Testis (tissue), 3 donors: Measurements from ENCODE around the gene PRPH2. TPM values are rescaled to one million over a fixed set of nuclear protein-coding genes. Genes with fewer than 3 reads are reported as not detected.
A peak's percentile ranks its signal among the peaks of the same experiment; 100 is the strongest.

Source experiments
- DNase-seq: peaks from one replicate; pipeline ENCODE4 v3.0.0-alpha.2; 2019
- H3K27ac ChIP-seq, 2 donors: fragments of 200-600 bp; sonication (generic); one replicate each; pipeline ENCODE4 v1.5.1; 2019
- H3K27me3 ChIP-seq: fragments of 200-600 bp; sonication (generic); one replicate; pipeline ENCODE4 v1.5.1; 2019
- H3K36me3 ChIP-seq: fragments of 200-600 bp; sonication (generic); one replicate; pipeline ENCODE4 v1.5.1; 2017; ENCODE audit warnings: low read depth; ENCODE audit errors: missing control alignments
- H3K4me1 ChIP-seq: fragments of 200-600 bp; sonication (generic); one replicate; pipeline ENCODE4 v1.5.1; 2019
- H3K4me3 ChIP-seq, 2 donors: fragments of 200-600 bp; sonication (generic); one replicate each; pipeline ENCODE4 v1.5.1; 2017 to 2019
- H3K9me3 ChIP-seq: fragments of 200-600 bp; sonication (generic); one replicate; pipeline ENCODE4 v1.5.1; 2017
- CTCF ChIP-seq, 3 experiments: fragments of 450-650 bp in 2 of 3; fragments of 200-600 bp in 1 of 3; sonication (generic) in 1 of 3; IDR thresholded peaks; one replicate each; pipeline ENCODE4 v1.5.1; 2016 to 2019; ENCODE audit warnings: antibody characterized with exemption in 3 of 3, mild to moderate bottlenecking in 2 of 3, moderate library complexity in 1 of 3
- POLR2A ChIP-seq: fragments of 450-650 bp; IDR thresholded peaks from one replicate; pipeline ENCODE4 v1.6.1; 2017; ENCODE audit warnings: antibody characterized with exemption, mild to moderate bottlenecking, moderate library complexity
- WGBS, 2 donors: methylation state at CpG; one replicate each; pipeline ENCODE4 v1.1.5; 2018; 5-methylcytosine and 5-hydroxymethylcytosine counted together
- intact Hi-C: fragments of 100-400 bp; cut with DNase I; formaldehyde crosslinking; loops from one replicate; pipeline ENCODE4 v1.15.1; 2023; ENCODE audit warnings: low total_unique reads
- polyA plus RNA-seq: library from polyadenylated mRNA; stranded (reverse); fragments of 350-450 nt; fragmentation: Illumina TruSeq; extraction: RNeasy Lipid Tissue Mini Kit (QIAGEN cat#74804); gene quantifications from one replicate; pipeline ENCODE4 v1.2.3, GENCODE V29; 2014; ENCODE audit warnings: low read depth, low replicate concordance; ENCODE audit not compliant: insufficient read depth
- small RNA-seq, 2 donors: library from RNA; depleted of rRNA; stranded (forward); fragments of <200 nt; gene quantifications; one replicate each; pipeline ENCODE3, GENCODE V24; 2016
- total RNA-seq, 2 donors: library from RNA; depleted of rRNA; stranded (reverse); fragments of >200 nt; gene quantifications; one replicate each; pipeline ENCODE4 v1.2.3, GENCODE V29; 2016

Gene PRPH2
- total and polyA plus RNA-seq, 3 donors from 2014 or later: 5.4 to 6.6 (median 6.0) TPM

GRCh38 chr6:42661540-42662153 lies 60.8 kb downstream of the PRPH2 start:
- Histone ChIP-seq H3K27me3 (no peaks in the 10 kb centered on the region), H3K4me1 (peaks cover 2% of the 10 kb centered on the region), H3K4me3 (no peak overlapping the region), H3K9me3 (no peaks in the 10 kb centered on the region), H3K36me3 (no peaks in the 10 kb centered on the region), H3K27ac (no peak overlapping the region)
- peak; percentile 91 for DNase-seq
- 6% methylated on average over 5 of the region's 5 CpGs for WGBS, 2 donors
- intact Hi-C loops: loop anchor here (10.0 kb wide), 2 partner anchors 63 to 213 kb away; partner anchors contain the start of genes PRPH2 and RPL7L1
- TF ChIP-seq CTCF (IDR thresholded peaks at IDR 0.05): peak; percentile 86 to 97 (median 87)
- no peak for TF ChIP-seq POLR2A

- Histone ChIP-seq H3K4me1 (peaks cover 2% of the 10 kb centered on the region), H3K4me3 (no peak overlapping the region), H3K27ac (no peak overlapping the region), H3K36me3 (no peaks in the 10 kb centered on the region), H3K27me3 (no peaks in the 10 kb centered on the region), H3K9me3 (no peaks in the 10 kb centered on the region)
- TF ChIP-seq POLR2A (no peak), CTCF (IDR thresholded peaks at IDR 0.05) (no peak)
- DNase-seq: no peak
- intact Hi-C loops: loop anchor here (10.0 kb wide), 2 partner anchors 65 to 215 kb away; partner anchors contain the start of genes PRPH2 and RPL7L1
- WGBS, 2 donors: 33 to 56% methylated on average over 1 of the region's 1 CpG
Measured at GRCh38 chr6:42659806-42660205, 62.6 kb downstream of the PRPH2 start.

- intact Hi-C loops: no loop called here
- H3K4me3 ChIP-seq: no peak overlapping the region
- DNase-seq: no peak
- H3K4me1 ChIP-seq: no peaks in the 10 kb centered on the region
- H3K9me3 ChIP-seq: no peaks in the 10 kb centered on the region
- no peak for TF ChIP-seq POLR2A
- no peak for TF ChIP-seq CTCF (IDR thresholded peaks at IDR 0.05)
- H3K27ac ChIP-seq: no peak overlapping the region
- WGBS, 2 donors: 79 to 94% methylated on average over 5 of the region's 5 CpGs
- no peaks in the 10 kb centered on the region for H3K36me3 ChIP-seq
- H3K27me3 ChIP-seq: no peaks in the 10 kb centered on the region
Measured at GRCh38 chr6:42653851-42654250, 68.5 kb downstream of the PRPH2 start.

GRCh38 chr6:42652024-42652746 lies 70.2 kb downstream of the PRPH2 start:
- Histone ChIP-seq H3K36me3 (no peaks in the 10 kb centered on the region), H3K4me1 (no peaks in the 10 kb centered on the region), H3K27me3 (no peaks in the 10 kb centered on the region), H3K9me3 (no peaks in the 10 kb centered on the region), H3K4me3 (no peak overlapping the region), H3K27ac (no peak overlapping the region)
- no peak for TF ChIP-seq CTCF (IDR thresholded peaks at IDR 0.05)
- no peak for TF ChIP-seq POLR2A
- intact Hi-C loops: no loop called here
- 71 to 82% methylated on average over 5 of the region's 5 CpGs for WGBS, 2 donors
- no peak for DNase-seq

Small RNAs within 50 kb of the gene (small RNA-seq; reads per million reads assigned to genes)
- 0 reads per million in 2 donors for gene RNU6-890P

Other genes starting within 250 kb of the PRPH2 start
- 10 to 100 TPM; 25.8 to 26.8 TPM for gene UBR2, start 158.6 kb downstream of the PRPH2 start, total RNA-seq
- 11.1 TPM for gene UBR2, start 158.6 kb downstream of the PRPH2 start, polyA plus RNA-seq
- 10 to 100 TPM; 40.2 to 52.1 TPM for gene TBCC, start 23.5 kb upstream of the PRPH2 start, total RNA-seq
- gene TBCC, start 23.5 kb upstream of the PRPH2 start, polyA plus RNA-seq: 35.0 TPM
- gene BICRAL, start 59.5 kb upstream of the PRPH2 start, total RNA-seq: 10 to 100 TPM; 20.4 to 21.1 TPM
- 12.5 TPM for gene BICRAL, start 59.5 kb upstream of the PRPH2 start, polyA plus RNA-seq
- 10 to 100 TPM; 62.6 to 66.8 TPM for gene RPL7L1, start 157.0 kb upstream of the PRPH2 start, total RNA-seq
- gene RPL7L1, start 157.0 kb upstream of the PRPH2 start, polyA plus RNA-seq: 51.4 TPM
- under 1 TPM in 1 of 2 donors, not detected in 1; 0.56 TPM for gene PTCRA, start 193.5 kb upstream of the PRPH2 start, total RNA-seq
- not detected for gene PTCRA, start 193.5 kb upstream of the PRPH2 start, polyA plus RNA-seq
- 10 to 100 TPM; 40.4 to 46.7 TPM for gene CNPY3, start 206.9 kb upstream of the PRPH2 start, total RNA-seq
- 74.8 TPM for gene CNPY3, start 206.9 kb upstream of the PRPH2 start, polyA plus RNA-seq
- gene GNMT, start 238.2 kb upstream of the PRPH2 start, total RNA-seq: 1 to 10 TPM in 1 of 2 donors, under 1 TPM in 1; 0.31 to 1.7 TPM
- 0.83 TPM for gene GNMT, start 238.2 kb upstream of the PRPH2 start, polyA plus RNA-seq